Trophoblast cell (in vitro differentiated cells and primary cell): ENCODE measurements around the gene S100A7A.

ENCODE experiments used
- DNase-seq, 2 donors: peaks; one replicate each; pipeline ENCODE4 v3.0.0-alpha.2; 2016
- H2AFZ ChIP-seq: 2 replicates; pipeline ENCODE4 v1.6.1; 2013; ENCODE audit warnings: low read length, moderate library complexity, mild to moderate bottlenecking; ENCODE audit not compliant: insufficient read depth, poor library complexity
- H2AK5ac ChIP-seq: 2 replicates; pipeline ENCODE4 v1.6.1; 2013; ENCODE audit warnings: mild to moderate bottlenecking, low read length
- H2BK120ac ChIP-seq: 2 replicates; pipeline ENCODE4 v1.6.1; 2013; ENCODE audit warnings: low read length, mild to moderate bottlenecking, moderate library complexity; ENCODE audit not compliant: insufficient read depth, poor library complexity
- H2BK12ac ChIP-seq: 2 replicates; pipeline ENCODE4 v1.6.1; 2013; ENCODE audit warnings: mild to moderate bottlenecking, low read length, moderate library complexity
- H2BK5ac ChIP-seq: 2 replicates; pipeline ENCODE4 v1.6.1; 2013; ENCODE audit warnings: low read length, low read depth, moderate library complexity, mild to moderate bottlenecking; ENCODE audit not compliant: poor library complexity
- H3K14ac ChIP-seq: 2 replicates; pipeline ENCODE4 v1.6.1; 2013; ENCODE audit warnings: mild to moderate bottlenecking, low read length
- H3K18ac ChIP-seq: 2 replicates; pipeline ENCODE4 v1.6.1; 2013; ENCODE audit warnings: mild to moderate bottlenecking, low read length
- H3K23ac ChIP-seq: 2 replicates; pipeline ENCODE4 v1.6.1; 2013; ENCODE audit warnings: low read length
- H3K27ac ChIP-seq: 2 replicates; pipeline ENCODE4 v1.5.1; 2013; ENCODE audit warnings: low read depth, mild to moderate bottlenecking, inconsistent platforms, low read length, moderate library complexity
- H3K27me3 ChIP-seq: 2 replicates; pipeline ENCODE4 v1.6.1; 2013; ENCODE audit warnings: inconsistent platforms, mild to moderate bottlenecking, low read length, moderate library complexity; ENCODE audit not compliant: insufficient read depth
- H3K36me3 ChIP-seq, 2 experiments: 1 replicate in 1 of 2; 2 replicates in 1 of 2; pipeline ENCODE4 v1.6.1; 2013; ENCODE audit warnings: low read length in 2 of 2, mild to moderate bottlenecking in 2 of 2, moderate library complexity in 1 of 2; ENCODE audit not compliant: insufficient read depth in 2 of 2, control insufficient read depth in 1 of 2
- H3K4ac ChIP-seq: 2 replicates; pipeline ENCODE4 v1.6.1; 2013; ENCODE audit warnings: low read depth, mild to moderate bottlenecking, low read length, moderate library complexity
- H3K4me1 ChIP-seq, 2 experiments: 1 replicate in 1 of 2; 2 replicates in 1 of 2; pipeline ENCODE4 v1.6.1; 2013; ENCODE audit warnings: low read length in 2 of 2, mild to moderate bottlenecking in 2 of 2, moderate library complexity in 1 of 2; ENCODE audit not compliant: insufficient read depth in 2 of 2, control insufficient read depth in 1 of 2
- H3K4me2 ChIP-seq: 2 replicates; pipeline ENCODE4 v1.6.1; 2013; ENCODE audit warnings: inconsistent platforms, mild to moderate bottlenecking, low read length, moderate library complexity
- H3K4me3 ChIP-seq: 2 replicates; pipeline ENCODE4 v1.5.1; 2013; ENCODE audit warnings: mild to moderate bottlenecking, low read depth, low read length, inconsistent platforms
- H3K79me1 ChIP-seq: one replicate; pipeline ENCODE4 v1.6.1; 2013; ENCODE audit warnings: low read length
- H3K79me2 ChIP-seq: 2 replicates; pipeline ENCODE4 v1.6.1; 2013; ENCODE audit warnings: low read length, mild to moderate bottlenecking; ENCODE audit not compliant: control insufficient read depth, insufficient read depth, poor library complexity
- H3K9ac ChIP-seq: 2 replicates; pipeline ENCODE4 v1.6.1; 2013; ENCODE audit warnings: mild to moderate bottlenecking, low read length
- H3K9me3 ChIP-seq: 2 replicates; pipeline ENCODE4 v1.6.1; 2013; ENCODE audit warnings: low read depth, mild to moderate bottlenecking, control low read depth, inconsistent platforms, low read length; ENCODE audit not compliant: insufficient read depth
- H4K12ac ChIP-seq: 2 replicates; pipeline ENCODE4 v1.6.1; 2013; ENCODE audit warnings: low read depth, mild to moderate bottlenecking, low read length, moderate library complexity
- H4K8ac ChIP-seq: 2 replicates; pipeline ENCODE4 v1.6.1; 2013; ENCODE audit warnings: low read depth, mild to moderate bottlenecking, low read length, moderate library complexity
- H4K91ac ChIP-seq: one replicate; pipeline ENCODE4 v1.6.1; 2013; ENCODE audit warnings: low read depth, mild to moderate bottlenecking, low read length, moderate library complexity
- WGBS: extraction: QIAGEN DNeasy Blood & Tissue Kit; methylation state at CpG from one replicate; pipeline ENCODE4 v1.1.7; 2013; ENCODE audit warnings: missing lambda C conversion rate; ENCODE audit not compliant: insufficient read length, insufficient coverage; ENCODE audit errors: extremely low coverage; 5-methylcytosine and 5-hydroxymethylcytosine counted together

The S100A7A gene

GRCh38 chr1:153429266-153430165 is 13.2 kb downstream of the S100A7A start:
- H3K4me3 ChIP-seq, result no peak overlapping the region
- H3K36me3 ChIP-seq, result no peaks in the 10 kb centered on the region
- no peak overlapping the region for H3K23ac ChIP-seq
- no peak overlapping the region for H4K8ac ChIP-seq
- H2AFZ ChIP-seq, result no peak overlapping the region
- no peak overlapping the region for H3K4ac ChIP-seq
- H3K9me3 ChIP-seq, result peaks cover 5% of the 10 kb centered on the region
- no peak overlapping the region for H3K9ac ChIP-seq
- H2BK120ac ChIP-seq, result no peak overlapping the region
- no peak overlapping the region for H2AK5ac ChIP-seq
- no peak overlapping the region for H3K14ac ChIP-seq
- no peaks in the 10 kb centered on the region for H3K79me2 ChIP-seq
- no peaks in the 10 kb centered on the region for H3K27me3 ChIP-seq
- no peak overlapping the region for H4K91ac ChIP-seq
- H3K4me1 ChIP-seq, result no peaks in the 10 kb centered on the region
- DNase-seq, result no peak
- no peak overlapping the region for H3K4me2 ChIP-seq
- no peak overlapping the region for H3K18ac ChIP-seq
- H3K27ac ChIP-seq, result no peak overlapping the region
- H2BK12ac ChIP-seq, result no peak overlapping the region
- no peak overlapping the region for H2BK5ac ChIP-seq
- no peak overlapping the region for H4K12ac ChIP-seq
- no peaks in the 10 kb centered on the region for H3K79me1 ChIP-seq
- no CpG with 5 or more reads among the region's 7 CpGs for WGBS

GRCh38 chr1:153430166-153430553 is 13.8 kb downstream of the S100A7A start:
- H4K12ac ChIP-seq, result no peak overlapping the region
- no peak overlapping the region for H3K4ac ChIP-seq
- no peak overlapping the region for H3K18ac ChIP-seq
- H3K9ac ChIP-seq, result no peak overlapping the region
- WGBS, result no CpG with 5 or more reads among the region's 2 CpGs
- no peak overlapping the region for H3K27ac ChIP-seq
- H3K27me3 ChIP-seq, result no peaks in the 10 kb centered on the region
- H4K8ac ChIP-seq, result no peak overlapping the region
- H3K23ac ChIP-seq, result no peak overlapping the region
- H3K79me1 ChIP-seq, result no peaks in the 10 kb centered on the region
- no peak overlapping the region for H2AFZ ChIP-seq
- no peak overlapping the region for H2BK12ac ChIP-seq
- H3K4me2 ChIP-seq, result no peak overlapping the region
- DNase-seq, result no peak
- no peak overlapping the region for H2BK5ac ChIP-seq
- no peaks in the 10 kb centered on the region for H3K36me3 ChIP-seq
- no peaks in the 10 kb centered on the region for H3K4me1 ChIP-seq
- no peak overlapping the region for H2AK5ac ChIP-seq
- no peak overlapping the region for H4K91ac ChIP-seq
- no peaks in the 10 kb centered on the region for H3K79me2 ChIP-seq
- H3K9me3 ChIP-seq, result peaks cover 5% of the 10 kb centered on the region
- no peak overlapping the region for H3K14ac ChIP-seq
- no peak overlapping the region for H3K4me3 ChIP-seq
- no peak overlapping the region for H2BK120ac ChIP-seq

- Histone ChIP-seq H3K79me2 (no peaks in the 10 kb centered on the region), H2AK5ac (no peak overlapping the region), H3K4ac (no peak overlapping the region), H3K27ac (no peak overlapping the region), H4K91ac (no peak overlapping the region), H3K9me3 (peaks cover 5% of the 10 kb centered on the region), H2BK5ac (no peak overlapping the region), H3K27me3 (no peaks in the 10 kb centered on the region), H3K4me1 (no peaks in the 10 kb centered on the region), H2AFZ (no peak overlapping the region), H3K14ac (no peak overlapping the region), H3K4me2 (no peak overlapping the region), H4K8ac (no peak overlapping the region), H2BK12ac (no peak overlapping the region), H3K18ac (no peak overlapping the region), H2BK120ac (no peak overlapping the region), H3K9ac (no peak overlapping the region), H3K79me1 (no peaks in the 10 kb centered on the region), H3K23ac (no peak overlapping the region), H3K4me3 (peak overlapping the region; percentile 46), H3K36me3 (no peaks in the 10 kb centered on the region), H4K12ac (no peak overlapping the region)
- WGBS, result no CpG with 5 or more reads among the region's 3 CpGs
- DNase-seq, result no peak
Measured at GRCh38 chr1:153430561-153430960, 14.2 kb downstream of the S100A7A start.

- no peak overlapping the region for H4K91ac ChIP-seq
- H3K79me1 ChIP-seq, result no peaks in the 10 kb centered on the region
- H2BK120ac ChIP-seq, result no peak overlapping the region
- H3K4me3 ChIP-seq, result peak overlapping the region; percentile 46
- no peak overlapping the region for H2AK5ac ChIP-seq
- H2AFZ ChIP-seq, result no peak overlapping the region
- no CpG with 5 or more reads among the region's 17 CpGs for WGBS
- no peak overlapping the region for H3K27ac ChIP-seq
- no peak overlapping the region for H3K14ac ChIP-seq
- H3K23ac ChIP-seq, result peak overlapping the region; percentile 59
- no peaks in the 10 kb centered on the region for H3K27me3 ChIP-seq
- no peak overlapping the region for H3K4ac ChIP-seq
- no peak overlapping the region for H3K18ac ChIP-seq
- H4K8ac ChIP-seq, result no peak overlapping the region
- no peaks in the 10 kb centered on the region for H3K79me2 ChIP-seq
- no peak overlapping the region for H2BK5ac ChIP-seq
- H3K4me2 ChIP-seq, result no peak overlapping the region
- no peak for DNase-seq
- H2BK12ac ChIP-seq, result no peak overlapping the region
- H3K36me3 ChIP-seq, result no peaks in the 10 kb centered on the region
- H4K12ac ChIP-seq, result no peak overlapping the region
- peaks cover 5% of the 10 kb centered on the region for H3K9me3 ChIP-seq
- H3K4me1 ChIP-seq, result no peaks in the 10 kb centered on the region
- H3K9ac ChIP-seq, result no peak overlapping the region
Measured at GRCh38 chr1:153431002-153431401, 14.7 kb downstream of the S100A7A start.
